IMR-90 (cell line): ENCODE measurements around the gene AP3B1. TPM values are rescaled to one million over a fixed set of nuclear protein-coding genes. Genes with fewer than 3 reads are reported as not detected.

Experiments
- ATAC-seq: fragments of 200-7000 bp; cut with Tn5 transposase; 2 replicates; pipeline ENCODE4 v1.9.1; 2020; ENCODE audit warnings: low read depth, mild to moderate bottlenecking, moderate library complexity
- BruUV-seq: library from RNA; stranded (reverse); fragments of 400-500 nt; replicated peaks from 2 replicates; lab custom pipeline; 2021; lab: Mats Ljungman, UMichigan
- CTCF ChIA-PET: fragments of 300-600 bp; formaldehyde crosslinking; extraction: SDS; loops from one replicate; lab custom pipeline; 2021; ENCODE audit warnings: antibody characterized with exemption; lab: Yijun Ruan, JAX
- POLR2A ChIA-PET: fragments of 300-600 bp; sonication (Branson Sonifier 250); formaldehyde crosslinking; loops from one replicate; lab custom pipeline; 2022; ENCODE audit warnings: antibody characterized with exemption; ENCODE audit not compliant: unreplicated experiment; lab: Charles Lee
- DNase-seq: peaks from one replicate; pipeline ENCODE4 v3.0.0; 2013
- H2AFZ ChIP-seq: replicated peaks from 2 replicates; pipeline ENCODE3; 2013; ENCODE audit warnings: low read length, mild to moderate bottlenecking; ENCODE audit not compliant: poor library complexity
- H2AK5ac ChIP-seq: 2 replicates; pipeline ENCODE4 v1.6.1; 2013; ENCODE audit warnings: low read depth, low read length, inconsistent platforms
- H2AK9ac ChIP-seq: replicated peaks from 2 replicates; pipeline ENCODE3; 2013; ENCODE audit warnings: mild to moderate bottlenecking, low read depth, low read length, moderate library complexity; ENCODE audit not compliant: poor library complexity
- H2BK120ac ChIP-seq: 2 replicates; pipeline ENCODE4 v1.6.1; 2013; ENCODE audit warnings: low read depth, low read length, inconsistent platforms
- H2BK15ac ChIP-seq: 3 replicates; pipeline ENCODE4 v1.6.1; 2013; ENCODE audit warnings: low read depth, low read length, inconsistent platforms
- H2BK20ac ChIP-seq: 2 replicates; pipeline ENCODE4 v1.6.1; 2013; ENCODE audit warnings: low read depth, mild to moderate bottlenecking, inconsistent platforms, low read length, moderate library complexity
- H2BK5ac ChIP-seq: 2 replicates; pipeline ENCODE4 v1.6.1; 2013; ENCODE audit warnings: mild to moderate bottlenecking, low read depth, low read length, inconsistent platforms; ENCODE audit not compliant: poor library complexity, severe bottlenecking
- H3K14ac ChIP-seq: replicated peaks from 2 replicates; pipeline ENCODE4 v1.6.1; 2013; ENCODE audit warnings: low read depth, low read length, inconsistent platforms
- H3K18ac ChIP-seq: 2 replicates; pipeline ENCODE4 v1.6.1; 2013; ENCODE audit warnings: low read depth, low read length, control low read depth
- H3K23ac ChIP-seq: 2 replicates; pipeline ENCODE4 v1.6.1; 2013; ENCODE audit warnings: low read depth, low read length, inconsistent platforms
- H3K27ac ChIP-seq: 2 replicates; pipeline ENCODE4 v1.5.1; 2013; ENCODE audit warnings: mild to moderate bottlenecking, control low read depth, low read length; ENCODE audit not compliant: insufficient read depth
- H3K27me3 ChIP-seq: 2 replicates; pipeline ENCODE4 v1.6.1; 2013; ENCODE audit warnings: low read length; ENCODE audit not compliant: control insufficient read depth, insufficient read depth
- H3K36me3 ChIP-seq: 2 replicates; pipeline ENCODE4 v1.6.1; 2013; ENCODE audit warnings: low read length, mixed read lengths; ENCODE audit not compliant: control insufficient read depth, insufficient read depth
- H3K4ac ChIP-seq: 2 replicates; pipeline ENCODE4 v1.6.1; 2013; ENCODE audit warnings: low read depth, low read length, inconsistent platforms
- H3K4me1 ChIP-seq: 2 replicates; pipeline ENCODE4 v1.6.1; 2013; ENCODE audit warnings: low read length, mixed read lengths; ENCODE audit not compliant: control insufficient read depth, insufficient read depth
- H3K4me2 ChIP-seq: 2 replicates; pipeline ENCODE4 v1.6.1; 2013; ENCODE audit warnings: low read depth, mild to moderate bottlenecking, control low read depth, low read length, moderate library complexity
- H3K4me3 ChIP-seq: 2 replicates; pipeline ENCODE4 v1.5.1; 2013; ENCODE audit warnings: low read depth, mild to moderate bottlenecking, control low read depth, low read length, moderate library complexity; ENCODE audit not compliant: insufficient read depth
- H3K56ac ChIP-seq: 2 replicates; pipeline ENCODE4 v1.6.1; 2013; ENCODE audit warnings: low read length, inconsistent platforms; ENCODE audit not compliant: insufficient read depth; ENCODE audit errors: extremely low read depth
- H3K79me1 ChIP-seq, 2 experiments: 2 replicates each; pipeline ENCODE4 v1.6.1; 2013; ENCODE audit warnings: low read length in 2 of 2, inconsistent platforms in 1 of 2, low read depth in 1 of 2
- H3K9ac ChIP-seq: 2 replicates; pipeline ENCODE4 v1.6.1; 2013; ENCODE audit warnings: low read depth, low read length, control low read depth
- H3K9me1 ChIP-seq: 2 replicates; pipeline ENCODE4 v1.6.1; 2013; ENCODE audit warnings: low read length, inconsistent platforms; ENCODE audit not compliant: insufficient read depth
- H3K9me3 ChIP-seq: 2 replicates; pipeline ENCODE4 v1.6.1; 2013; ENCODE audit warnings: low read length; ENCODE audit not compliant: control insufficient read depth, insufficient read depth
- H4K20me1 ChIP-seq: 2 replicates; pipeline ENCODE4 v1.6.1; 2013; ENCODE audit warnings: low read length, inconsistent platforms; ENCODE audit not compliant: insufficient read depth
- H4K5ac ChIP-seq: 2 replicates; pipeline ENCODE4 v1.6.1; 2013; ENCODE audit warnings: mild to moderate bottlenecking, low read depth, low read length, control low read depth
- H4K8ac ChIP-seq, 2 experiments: 2 replicates each; pipeline ENCODE4 v1.6.1; 2013; ENCODE audit warnings: low read depth in 2 of 2, low read length in 2 of 2, control low read depth in 1 of 2, inconsistent platforms in 1 of 2
- H4K91ac ChIP-seq: 2 replicates; pipeline ENCODE4 v1.6.1; 2013; ENCODE audit warnings: low read depth, low read length, inconsistent platforms; ENCODE audit not compliant: insufficient read depth
- BHLHE40 ChIP-seq: fragments of 150-350 bp; IDR thresholded peaks from 2 replicates; pipeline ENCODE4 v1.6.1; 2016; ENCODE audit warnings: mild to moderate bottlenecking, low read depth, low read length
- CEBPB ChIP-seq: IDR thresholded peaks from 2 replicates; pipeline ENCODE4 v1.6.1; 2012; ENCODE audit warnings: low read depth, low read length, improper control_type of control experiment
- CHD1 ChIP-seq: IDR thresholded peaks from 2 replicates; pipeline ENCODE4 v1.6.1; 2012; ENCODE audit warnings: low read depth, low read length, improper control_type of control experiment
- CTCF ChIP-seq: conservative IDR thresholded peaks from 2 replicates; pipeline ENCODE4 v1.5.1; 2012; ENCODE audit warnings: mild to moderate bottlenecking, low read depth, low read length, improper control_type of control experiment
- ELK1 ChIP-seq: fragments of 150-350 bp; IDR thresholded peaks from 2 replicates; pipeline ENCODE4 v1.6.1; 2016; ENCODE audit warnings: low read depth, mild to moderate bottlenecking, low read length, moderate library complexity, borderline replicate concordance
- MXI1 ChIP-seq: IDR thresholded peaks from 2 replicates; pipeline ENCODE4 v1.6.1; 2012; ENCODE audit warnings: low read depth, mild to moderate bottlenecking, low read length, moderate library complexity, borderline replicate concordance
- RCOR1 ChIP-seq: IDR thresholded peaks from 2 replicates; pipeline ENCODE4 v1.6.1; 2012; ENCODE audit warnings: mild to moderate bottlenecking, low read length, improper control_type of control experiment; ENCODE audit not compliant: insufficient replicate concordance
- SMC3 ChIP-seq: fragments of 150-350 bp; IDR thresholded peaks from 2 replicates; pipeline ENCODE4 v1.6.1; 2016; ENCODE audit warnings: low read depth, mild to moderate bottlenecking, antibody characterized with exemption, low read length, moderate library complexity
- WGBS, 2 experiments: methylation state at CpG; one replicate each; pipeline versions ENCODE4 v1.1.5 to v1.1.7; 2013; ENCODE audit warnings: missing lambda C conversion rate in 2 of 2; ENCODE audit not compliant: insufficient read length in 1 of 2; ENCODE audit errors: extremely low coverage in 2 of 2; 5-methylcytosine and 5-hydroxymethylcytosine counted together
- dilution Hi-C: fragments of 300-500 bp; cut with HindIII; formaldehyde crosslinking; loops from one replicate; pipeline ENCODE4 v1.14.3; 2018; ENCODE audit warnings: low sequenced_read_pairs; ENCODE audit not compliant: unreplicated experiment
- in situ Hi-C: fragments of 300-500 bp; cut with MboI; formaldehyde crosslinking; loops from 3 replicates; pipeline ENCODE4 v1.14.3; 2019; ENCODE audit warnings: low sequenced_read_pairs, inconsistent platforms, mixed read lengths
- intact Hi-C: fragments of 100-400 bp; cut with micrococcal nuclease; formaldehyde crosslinking; loops from 2 replicates; pipeline ENCODE4 v1.10.0; 2022
- polyA plus RNA-seq, 3 experiments: library from polyadenylated mRNA; depleted of rRNA; stranded (reverse); fragments of >200 nt; gene quantifications; 2 replicates each; pipeline ENCODE4 v1.2.3, GENCODE V29; 2012; ENCODE audit warnings: low replicate concordance in 1 of 3
- total RNA-seq: library from RNA; depleted of rRNA; stranded (reverse); fragments of >200 nt; gene quantifications from 2 replicates; pipeline ENCODE4 v1.2.3, GENCODE V29; 2012

AP3B1 gene
- total and polyA plus RNA-seq, 2 of the 4 experiments (the other 2 are of a cell fraction): 33.1 to 59.0 TPM

GRCh38 chr5:77957081-77957480 is 337.4 kb downstream of the AP3B1 start:
- Histone ChIP-seq H3K4ac (no peak overlapping the region), H3K9me1 (no peaks in the 10 kb centered on the region), H3K4me1 (no peaks in the 10 kb centered on the region), H3K36me3 (no peaks in the 10 kb centered on the region), H4K8ac (no peak overlapping the region), H4K20me1 (no peaks in the 10 kb centered on the region), H3K18ac (no peak overlapping the region), H2BK20ac (no peak overlapping the region), H4K5ac (no peak overlapping the region), H3K9ac (no peak overlapping the region), H3K4me3 (no peak overlapping the region), H3K27ac (no peak overlapping the region), H2AK5ac (no peak overlapping the region), H2AK9ac (no peak overlapping the region), H3K23ac (no peak overlapping the region), H3K9me3 (0 out of 2 replicates have a peak, but pooled peaks cover 2% of the 10 kb centered on the region), H2BK120ac (no peak overlapping the region), H3K4me2 (no peak overlapping the region), H4K91ac (no peak overlapping the region), H2AFZ (no peak overlapping the region), H3K79me1 (no peaks in the 10 kb centered on the region), H3K14ac (no peak overlapping the region), H3K56ac (no peak overlapping the region), H2BK5ac (no peak overlapping the region), H2BK15ac (no peak overlapping the region), H3K27me3 (peaks cover 41% of the 10 kb centered on the region)
- no CpG with 5 or more reads among the region's 13 CpGs for WGBS, 2 experiments
- ChIA-PET CTCF (interaction anchor here (1.0 kb wide), 1 partner anchor 14 kb away, joined by 3 read pairs; no protein-coding TSS in a partner anchor), POLR2A (no interaction called here)
- DNase-seq: no peak
- in situ Hi-C loops: no loop called here
- dilution Hi-C loops: no loop called here
- no peak for TF ChIP-seq CTCF
- TF ChIP-seq BHLHE40: no peak
- no peak for TF ChIP-seq RCOR1
- no peak for TF ChIP-seq CHD1
- no peak for TF ChIP-seq SMC3
- no peak for TF ChIP-seq CEBPB
- TF ChIP-seq MXI1: no peak
- no peak for TF ChIP-seq ELK1
- no TSS peak for BruUV-seq
- ATAC-seq: no peak
- intact Hi-C loops: no loop called here
